Measurements from ENCODE around the gene SH2D1B. TPM values are rescaled to one million over a fixed set of nuclear protein-coding genes. Genes with fewer than 3 reads are reported as not detected.
A peak's percentile ranks its signal among the peaks of the same experiment; 100 is the strongest.
"Not testable (repeated sequence)": the region's sequence is repeated elsewhere in the genome, so short reads cannot be mapped to it uniquely, and the experiment has no call there.

Gene SH2D1B, protein sequence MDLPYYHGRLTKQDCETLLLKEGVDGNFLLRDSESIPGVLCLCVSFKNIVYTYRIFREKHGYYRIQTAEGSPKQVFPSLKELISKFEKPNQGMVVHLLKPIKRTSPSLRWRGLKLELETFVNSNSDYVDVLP
- total RNA-seq: not detected
- polyA plus RNA-seq: 0.10 TPM

DNA sequence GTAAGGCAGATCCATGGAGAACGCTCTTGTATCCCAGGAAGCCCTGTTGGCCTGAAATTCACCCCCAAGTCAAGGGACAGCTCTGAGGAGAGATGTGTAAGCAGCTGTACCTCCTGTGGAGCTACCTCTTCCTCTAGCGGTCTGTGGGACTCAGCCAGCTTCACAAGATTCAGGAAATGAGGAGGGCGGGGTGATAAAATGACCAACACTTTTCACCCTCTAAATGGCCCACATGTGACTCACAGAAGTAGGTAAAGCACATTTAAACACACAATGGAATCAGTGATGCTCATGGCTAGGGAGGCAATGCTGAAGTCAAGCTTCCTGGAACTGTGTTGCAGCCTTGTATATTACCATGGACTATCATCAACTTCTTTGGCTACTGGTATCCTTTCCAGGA, at the start of gene SH2D1B:
Gene SH2D1B (minus strand): TSS at position 135 of the 400 bp plus-strand sequence. CDS start 120 bp downstream, at position 15.
- no peaks in the 10 kb centered on the region for H3K36me3 Mint-ChIP-seq
- H3K9me3 ChIP-seq (ENCODE audit: low read length): no peaks in the 10 kb centered on the region
- no peaks in the 10 kb centered on the region for H3K36me3 ChIP-seq (ENCODE audit: insufficient read depth, low read length)
- no peak within 1 kb of the TSS for H3K4me3 Mint-ChIP-seq
- H3K27me3 Mint-ChIP-seq: peaks cover 20 to 48% of the 10 kb centered on the region in 2 donors
- peaks cover 0 to 2% (median 0%) of the 10 kb centered on the region in 5 donors for H3K9me3 Mint-ChIP-seq
- ChIA-PET POLR2A (no interaction called here), CTCF (no interaction called here)
- no peaks in the 10 kb centered on the region for H3K4me1 ChIP-seq (ENCODE audit: insufficient read depth, low read length)
- H3K27me3 ChIP-seq (ENCODE audit: insufficient read depth, low read length, poor library complexity, severe bottlenecking): no peaks in the 10 kb centered on the region
- H3K4me3 ChIP-seq (ENCODE audit: low read length): no peak within 1 kb of the TSS
- no peaks in the 10 kb centered on the region for H3K4me1 Mint-ChIP-seq
- no peak within 1 kb of the TSS for H3K27ac ChIP-seq (ENCODE audit: low read depth, low read length)
- DNase-seq: no peak
- peak within 1 kb of the TSS in 1 of 8 donors; percentile 26 for H3K27ac Mint-ChIP-seq

DNA sequence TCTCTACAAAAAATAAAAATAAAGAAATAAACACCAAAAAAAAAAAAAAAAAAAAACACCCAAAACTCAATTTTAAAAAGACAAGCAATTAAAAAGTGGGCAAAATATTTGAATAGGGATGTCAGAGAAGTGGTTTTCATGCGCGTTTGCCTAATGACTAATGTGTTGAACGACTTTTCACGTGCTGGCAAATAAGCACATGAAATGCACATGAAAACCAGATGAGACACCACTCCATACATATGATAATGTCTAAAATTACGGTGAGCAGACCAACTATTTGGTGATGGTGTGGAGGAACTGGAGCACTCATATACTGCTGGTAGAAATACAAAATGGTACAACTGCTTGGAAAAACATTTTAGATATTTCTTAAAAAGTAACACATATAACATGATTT, 46.3 kb upstream of the SH2D1B start:
- no peak overlapping the region for H3K4me3 ChIP-seq (ENCODE audit: low read length)
- ChIA-PET POLR2A (no interaction called here), CTCF (no interaction called here)
- DNase-seq: no peak
- no peaks in the 10 kb centered on the region for H3K4me1 ChIP-seq (ENCODE audit: insufficient read depth, low read length)
- no peaks in the 10 kb centered on the region for H3K36me3 ChIP-seq (ENCODE audit: insufficient read depth, low read length)
- Mint-ChIP-seq H3K4me3 (no peak overlapping the region), H3K27ac (no peak overlapping the region), H3K9me3 (peaks cover 0 to 6% (median 0%) of the 10 kb centered on the region in 5 donors), H3K36me3 (peaks cover 0 to 4% (median 0%) of the 10 kb centered on the region in 3 donors), H3K27me3 (peaks cover 1 to 3% of the 10 kb centered on the region in 2 donors), H3K4me1 (no peaks in the 10 kb centered on the region)
- H3K27me3 ChIP-seq (ENCODE audit: insufficient read depth, low read length, poor library complexity, severe bottlenecking): no peaks in the 10 kb centered on the region
- H3K27ac ChIP-seq (ENCODE audit: low read depth, low read length): no peak overlapping the region
- H3K9me3 ChIP-seq (ENCODE audit: low read length): no peaks in the 10 kb centered on the region

DNA sequence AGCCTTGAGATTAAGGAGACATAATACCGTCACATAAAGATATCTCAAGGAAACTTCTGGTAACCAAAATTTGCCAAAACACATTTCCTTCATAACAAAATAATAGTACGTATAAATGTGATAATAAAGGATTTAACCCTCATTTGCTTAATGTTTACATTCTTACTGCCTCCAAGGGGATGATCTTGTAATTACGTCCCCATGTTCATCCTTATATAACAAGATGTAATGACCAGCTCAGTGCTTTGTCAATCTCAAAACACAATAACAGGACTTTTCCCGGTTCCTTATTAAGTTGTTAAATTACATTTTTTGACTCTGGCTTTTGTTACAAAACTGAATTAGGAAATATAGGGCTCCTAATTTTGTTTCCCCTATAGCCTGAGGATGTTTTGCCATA, 44.4 kb upstream of the SH2D1B start:
- H3K27me3 Mint-ChIP-seq: peaks cover 0 to 5% of the 10 kb centered on the region in 2 donors
- no peak overlapping the region for H3K27ac Mint-ChIP-seq
- no peak for DNase-seq
- Histone ChIP-seq H3K27me3 (ENCODE audit: insufficient read depth, low read length, poor library complexity, severe bottlenecking) (no peaks in the 10 kb centered on the region), H3K27ac (ENCODE audit: low read depth, low read length) (no peak overlapping the region), H3K4me3 (ENCODE audit: low read length) (no peak overlapping the region), H3K36me3 (ENCODE audit: insufficient read depth, low read length) (no peaks in the 10 kb centered on the region), H3K4me1 (ENCODE audit: insufficient read depth, low read length) (no peaks in the 10 kb centered on the region), H3K9me3 (ENCODE audit: low read length) (no peaks in the 10 kb centered on the region)
- no peaks in the 10 kb centered on the region for H3K4me1 Mint-ChIP-seq
- POLR2A ChIA-PET: no interaction called here
- no peak overlapping the region for H3K4me3 Mint-ChIP-seq
- peaks cover 0 to 4% (median 0%) of the 10 kb centered on the region in 3 donors for H3K36me3 Mint-ChIP-seq
- peaks cover 0 to 6% (median 0%) of the 10 kb centered on the region in 5 donors for H3K9me3 Mint-ChIP-seq
- CTCF ChIA-PET: no interaction called here

DNA sequence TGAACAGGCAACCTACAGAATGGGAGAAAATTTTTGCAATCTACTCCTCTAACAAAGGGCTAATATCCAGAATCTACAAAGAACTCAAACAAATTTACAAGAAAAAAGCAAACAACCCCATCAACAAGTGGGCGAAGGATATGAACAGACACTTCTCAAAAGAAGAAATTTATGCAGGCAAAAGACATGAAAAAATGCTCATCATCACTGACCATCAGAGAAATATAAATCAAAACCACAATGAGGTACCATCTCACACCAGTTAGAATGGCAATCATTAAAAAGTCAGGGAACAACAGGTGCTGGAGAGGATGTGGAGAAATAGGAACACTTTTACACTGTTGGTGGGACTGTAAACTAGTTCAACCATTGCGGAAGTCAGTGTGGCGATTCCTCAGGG, 42.4 kb upstream of the SH2D1B start:
- H3K27ac ChIP-seq (ENCODE audit: low read depth, low read length); H3K4me1 Mint-ChIP-seq; H3K9me3 ChIP-seq (ENCODE audit: low read length); CTCF ChIA-PET; POLR2A ChIA-PET; DNase-seq; H3K36me3 ChIP-seq (ENCODE audit: insufficient read depth, low read length); H3K27me3 Mint-ChIP-seq; H3K27me3 ChIP-seq (ENCODE audit: insufficient read depth, low read length, poor library complexity, severe bottlenecking); H3K4me1 ChIP-seq (ENCODE audit: insufficient read depth, low read length); H3K36me3 Mint-ChIP-seq; H3K4me3 Mint-ChIP-seq; H3K4me3 ChIP-seq (ENCODE audit: low read length); H3K9me3 Mint-ChIP-seq; H3K27ac Mint-ChIP-seq: not testable (repeated sequence)

DNA sequence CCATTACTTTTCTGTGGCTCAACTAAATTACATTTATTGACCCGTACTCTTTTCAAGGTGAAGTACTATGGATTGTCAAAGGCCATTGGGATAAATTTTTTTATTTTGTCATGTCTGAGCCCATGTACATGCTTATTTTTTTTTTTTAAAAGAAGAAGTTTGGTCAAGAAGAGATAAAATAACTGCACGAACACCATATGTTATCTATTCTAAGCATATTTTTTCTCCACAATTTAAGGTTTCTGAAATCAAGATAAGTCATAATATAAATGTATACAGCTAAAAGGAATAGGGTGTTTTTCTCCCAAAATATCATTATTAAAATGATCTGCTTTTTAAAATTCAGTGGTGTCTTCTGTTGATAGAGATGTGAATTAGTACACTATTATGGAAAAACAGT, 35.0 kb upstream of the SH2D1B start:
- Mint-ChIP-seq H3K9me3 (no peaks in the 10 kb centered on the region), H3K4me1 (no peaks in the 10 kb centered on the region), H3K4me3 (no peak overlapping the region), H3K27ac (peak overlapping the region in 1 of 8 donors; percentile 55), H3K36me3 (no peaks in the 10 kb centered on the region), H3K27me3 (peaks cover 11 to 57% of the 10 kb centered on the region in 2 donors)
- ChIA-PET CTCF (interaction anchor here (0.6 kb wide), 1 partner anchor 212 kb away, joined by 3 read pairs; no protein-coding TSS in a partner anchor), POLR2A (no interaction called here)
- H3K36me3 ChIP-seq (ENCODE audit: insufficient read depth, low read length): no peaks in the 10 kb centered on the region
- no peaks in the 10 kb centered on the region for H3K27me3 ChIP-seq (ENCODE audit: insufficient read depth, low read length, poor library complexity, severe bottlenecking)
- H3K9me3 ChIP-seq (ENCODE audit: low read length): no peaks in the 10 kb centered on the region
- no peak overlapping the region for H3K4me3 ChIP-seq (ENCODE audit: low read length)
- no peak overlapping the region for H3K27ac ChIP-seq (ENCODE audit: low read depth, low read length)
- DNase-seq: no peak
- H3K4me1 ChIP-seq (ENCODE audit: insufficient read depth, low read length): no peaks in the 10 kb centered on the region

DNA sequence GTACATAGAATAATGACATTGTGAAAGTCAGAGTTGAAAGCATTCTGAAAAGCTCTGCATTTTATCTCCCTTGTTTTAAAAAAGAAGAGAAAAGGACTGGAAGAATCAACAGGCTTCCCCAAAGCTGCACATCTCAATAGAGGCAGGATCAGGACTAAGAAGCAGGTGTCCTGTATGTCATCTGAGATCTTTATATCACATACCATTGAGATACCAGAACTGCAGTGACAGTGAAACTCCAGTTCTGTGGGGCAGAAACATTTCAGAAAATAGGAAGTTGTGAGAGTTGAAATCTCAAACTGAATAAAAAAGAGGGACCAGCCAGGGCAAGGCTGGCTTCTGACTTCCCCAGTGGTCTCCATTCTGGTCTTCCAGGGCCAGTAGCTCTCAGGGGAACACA, 33.0 kb upstream of the SH2D1B start:
- no peak overlapping the region for H3K27ac Mint-ChIP-seq
- H3K4me1 Mint-ChIP-seq: no peaks in the 10 kb centered on the region
- H3K4me3 Mint-ChIP-seq: no peak overlapping the region
- peaks cover 15 to 67% of the 10 kb centered on the region in 2 donors for H3K27me3 Mint-ChIP-seq
- POLR2A ChIA-PET: no interaction called here
- CTCF ChIA-PET: no interaction called here
- no peaks in the 10 kb centered on the region for H3K9me3 ChIP-seq (ENCODE audit: low read length)
- no peak overlapping the region for H3K27ac ChIP-seq (ENCODE audit: low read depth, low read length)
- H3K27me3 ChIP-seq (ENCODE audit: insufficient read depth, low read length, poor library complexity, severe bottlenecking): peaks cover 2% of the 10 kb centered on the region
- no peak for DNase-seq
- no peaks in the 10 kb centered on the region for H3K9me3 Mint-ChIP-seq
- H3K4me3 ChIP-seq (ENCODE audit: low read length): no peak overlapping the region
- H3K4me1 ChIP-seq (ENCODE audit: insufficient read depth, low read length): no peaks in the 10 kb centered on the region
- H3K36me3 Mint-ChIP-seq: no peaks in the 10 kb centered on the region
- no peaks in the 10 kb centered on the region for H3K36me3 ChIP-seq (ENCODE audit: insufficient read depth, low read length)

DNA sequence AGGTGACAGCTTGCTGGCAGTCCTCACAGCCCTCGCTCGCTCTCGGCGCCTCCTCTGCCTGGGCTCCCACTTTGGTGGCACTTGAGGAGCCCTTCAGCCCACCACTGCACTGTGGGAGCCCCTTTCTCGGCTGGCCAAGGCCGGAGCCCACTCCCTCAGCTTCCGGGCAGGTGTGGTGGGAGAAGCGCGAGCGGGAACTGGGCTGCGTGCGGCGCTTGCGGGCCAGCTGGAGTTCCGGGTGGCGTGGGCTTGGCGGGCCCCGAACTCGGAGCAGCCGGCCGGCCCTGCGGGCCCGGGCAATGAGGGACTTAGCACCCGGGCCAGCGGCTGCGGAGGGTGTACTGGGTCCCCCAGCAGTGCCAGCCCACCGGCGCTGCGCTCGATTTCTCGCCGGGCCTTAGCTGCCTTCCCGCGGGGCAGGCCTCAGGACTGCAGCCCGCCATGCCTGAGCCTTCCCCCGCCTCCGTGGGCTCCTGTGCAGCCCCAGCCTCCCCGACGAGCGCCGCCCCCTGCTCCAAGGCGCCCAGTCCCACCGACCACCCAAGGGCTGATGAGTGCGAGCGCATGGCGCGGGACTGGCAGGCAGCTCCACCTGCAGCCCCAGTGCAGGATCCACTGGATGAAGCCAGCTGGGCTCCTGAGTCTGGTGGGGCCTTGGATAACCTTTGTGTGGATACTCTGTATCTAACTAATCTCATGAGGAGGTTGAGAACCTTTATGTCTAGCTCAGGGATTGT, 21.2 kb upstream of the SH2D1B start:
- H3K4me1 ChIP-seq (ENCODE audit: insufficient read depth, low read length); H3K9me3 ChIP-seq (ENCODE audit: low read length); H3K36me3 ChIP-seq (ENCODE audit: insufficient read depth, low read length); H3K27me3 Mint-ChIP-seq; H3K4me1 Mint-ChIP-seq; H3K27ac ChIP-seq (ENCODE audit: low read depth, low read length); H3K9me3 Mint-ChIP-seq; POLR2A ChIA-PET; H3K4me3 Mint-ChIP-seq; H3K36me3 Mint-ChIP-seq; CTCF ChIA-PET; DNase-seq; H3K27me3 ChIP-seq (ENCODE audit: insufficient read depth, low read length, poor library complexity, severe bottlenecking); H3K4me3 ChIP-seq (ENCODE audit: low read length); H3K27ac Mint-ChIP-seq: not testable (repeated sequence)

DNA sequence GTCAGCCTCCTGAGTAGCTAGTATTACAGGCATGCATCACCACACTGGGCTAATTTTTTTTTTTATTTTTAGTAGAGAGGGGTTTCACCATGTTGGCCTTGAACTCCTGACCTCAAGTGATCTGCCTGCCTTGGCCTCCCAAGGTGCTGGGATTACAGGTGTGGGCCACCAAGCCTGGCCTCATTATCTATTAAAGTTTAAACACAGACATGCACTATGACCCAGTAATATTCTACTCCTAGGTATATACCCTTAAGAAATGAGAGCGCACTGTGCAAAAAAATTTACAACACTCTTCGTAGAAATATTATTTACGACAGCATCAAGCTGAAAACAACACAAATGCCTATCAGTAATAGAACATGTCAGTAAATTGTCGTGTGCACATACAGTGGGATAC, 18.6 kb upstream of the SH2D1B start:
- H3K36me3 ChIP-seq (ENCODE audit: insufficient read depth, low read length): no peaks in the 10 kb centered on the region
- no peaks in the 10 kb centered on the region for H3K27me3 Mint-ChIP-seq
- H3K4me3 ChIP-seq (ENCODE audit: low read length): no peak overlapping the region
- no peaks in the 10 kb centered on the region for H3K27me3 ChIP-seq (ENCODE audit: insufficient read depth, low read length, poor library complexity, severe bottlenecking)
- H3K9me3 Mint-ChIP-seq: peaks cover 0 to under 1% (median 0%) of the 10 kb centered on the region in 5 donors
- DNase-seq: no peak
- H3K4me1 Mint-ChIP-seq: no peaks in the 10 kb centered on the region
- ChIA-PET CTCF (no interaction called here), POLR2A (no interaction called here)
- no peaks in the 10 kb centered on the region for H3K9me3 ChIP-seq (ENCODE audit: low read length)
- no peaks in the 10 kb centered on the region for H3K36me3 Mint-ChIP-seq
- no peaks in the 10 kb centered on the region for H3K4me1 ChIP-seq (ENCODE audit: insufficient read depth, low read length)
- no peak overlapping the region for H3K4me3 Mint-ChIP-seq
- H3K27ac ChIP-seq (ENCODE audit: low read depth, low read length): no peak overlapping the region
- H3K27ac Mint-ChIP-seq: no peak overlapping the region

Data from CD8-positive, alpha-beta memory T cell (primary cell).